HG03520 (cell line): ENCODE measurements around the gene GRIN2B.

Experiments used
- ATAC-seq: cut with Tn5 transposase; IDR thresholded peaks from one replicate; pipeline ENCODE4 v1.9.1; 2021; ENCODE audit warnings: mild to moderate bottlenecking, moderate library complexity; ENCODE audit not compliant: unreplicated experiment

Gene GRIN2B

DNA sequence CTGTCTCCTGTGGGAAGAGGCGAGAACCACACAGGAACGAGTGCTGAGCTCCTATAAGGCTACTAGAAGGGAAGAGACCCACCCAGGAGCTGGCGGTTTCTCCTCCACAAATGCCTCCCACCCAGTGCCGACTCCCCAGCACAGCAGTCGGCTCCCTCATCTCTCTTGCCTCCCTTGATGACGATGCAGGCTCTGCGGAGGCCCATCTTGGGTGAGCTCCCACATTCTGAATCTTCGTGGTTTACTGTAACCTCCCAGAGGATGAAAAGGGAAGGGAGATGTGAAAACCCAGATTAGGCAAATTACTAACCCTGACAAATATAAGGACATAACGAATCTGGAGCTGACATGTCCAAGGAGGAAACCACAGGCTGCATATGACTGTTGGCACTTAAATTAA is 23.8 kb downstream of the GRIN2B start:
- no peak for ATAC-seq

DNA sequence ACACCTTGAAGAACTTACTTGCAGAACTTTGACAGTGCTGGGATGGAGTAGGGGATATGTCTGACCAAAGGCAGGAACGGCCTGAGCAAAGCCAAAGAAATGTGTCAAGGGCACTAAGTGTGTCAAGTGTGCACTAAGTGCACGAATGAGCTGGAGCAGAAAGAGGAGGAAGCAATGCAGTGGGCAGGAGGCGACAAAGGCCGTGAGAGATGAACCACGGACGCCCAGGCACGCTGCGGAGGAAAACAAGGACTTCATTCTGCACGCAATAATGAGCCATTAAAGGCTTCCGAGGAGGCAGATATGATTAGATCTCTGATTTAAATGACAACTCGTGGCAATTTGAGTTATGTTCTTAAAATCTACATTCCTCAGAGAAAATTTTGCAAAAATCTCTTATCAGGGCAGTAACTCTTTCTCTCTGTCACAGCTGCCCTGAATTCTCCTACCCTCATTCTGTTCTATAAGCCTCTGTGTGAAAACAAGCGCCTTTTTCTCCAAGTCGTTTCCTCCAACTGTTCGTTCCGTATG is 25.3 kb downstream of the GRIN2B start:
- no peak for ATAC-seq

GRCh38 chr12:13952096-13952495 is 29.3 kb downstream of the GRIN2B start:
- no peak for ATAC-seq

GRCh38 chr12:13950502-13950901 is 30.9 kb downstream of the GRIN2B start:
- ATAC-seq: no peak

GRCh38 chr12:13948621-13949020 is 32.8 kb downstream of the GRIN2B start:
- ATAC-seq: no peak

DNA sequence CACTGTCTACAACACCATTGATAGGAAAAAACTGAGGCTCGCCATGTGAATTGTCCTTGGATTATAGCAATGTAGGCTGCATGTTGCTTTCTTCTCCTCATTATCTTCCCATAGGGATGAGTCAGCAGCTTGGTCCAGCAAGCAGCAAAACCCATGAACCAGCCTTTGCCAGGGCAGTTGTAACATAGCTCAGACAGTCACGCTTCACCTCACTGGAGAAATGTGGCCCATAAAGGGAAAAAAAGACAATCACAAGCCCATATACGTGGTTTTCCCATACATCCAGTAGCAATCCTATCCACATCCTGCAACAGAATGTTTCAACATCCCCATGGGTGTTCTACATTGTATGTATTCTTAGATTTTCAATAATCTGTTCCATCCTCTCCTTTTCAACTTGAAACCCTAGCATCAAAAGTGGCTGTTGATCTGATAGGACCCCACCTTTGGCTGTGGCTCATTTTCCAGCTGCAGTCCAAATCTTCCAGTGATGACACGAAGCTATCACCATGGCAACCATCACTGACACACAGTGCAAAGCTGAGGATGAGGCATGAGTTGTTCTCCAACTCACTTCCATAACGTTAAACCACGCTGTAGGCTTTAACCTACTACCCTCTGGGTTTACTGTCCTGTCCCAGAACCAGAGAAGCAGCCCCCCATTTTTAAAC is 34.0 kb downstream of the GRIN2B start:
- ATAC-seq: no peak

- ATAC-seq: no peak
These were observed 35.8 kb downstream of the GRIN2B start for GRCh38 chr12:13945641-13946040.

DNA sequence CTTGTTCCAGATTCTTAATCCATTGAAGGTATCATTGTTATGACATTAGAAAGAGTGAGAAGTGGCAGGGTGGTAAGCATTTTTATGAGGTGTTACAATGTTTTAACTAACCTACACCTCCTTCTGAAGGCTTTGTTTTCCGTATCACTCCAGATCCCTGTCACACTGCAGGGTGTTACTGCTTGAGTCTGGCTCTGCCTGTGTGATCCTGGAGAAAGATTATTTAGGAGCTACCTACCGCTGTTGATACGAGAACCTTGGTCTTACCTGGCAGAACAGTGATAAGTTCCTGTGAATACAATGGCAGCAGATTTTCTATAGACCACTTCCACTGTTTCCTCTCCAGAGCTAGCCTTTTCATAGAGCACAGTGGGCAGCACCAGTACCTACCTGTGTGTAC is 36.2 kb downstream of the GRIN2B start:
- ATAC-seq: no peak

GRCh38 chr12:13942826-13943225 is 38.6 kb downstream of the GRIN2B start:
- ATAC-seq: no peak

DNA sequence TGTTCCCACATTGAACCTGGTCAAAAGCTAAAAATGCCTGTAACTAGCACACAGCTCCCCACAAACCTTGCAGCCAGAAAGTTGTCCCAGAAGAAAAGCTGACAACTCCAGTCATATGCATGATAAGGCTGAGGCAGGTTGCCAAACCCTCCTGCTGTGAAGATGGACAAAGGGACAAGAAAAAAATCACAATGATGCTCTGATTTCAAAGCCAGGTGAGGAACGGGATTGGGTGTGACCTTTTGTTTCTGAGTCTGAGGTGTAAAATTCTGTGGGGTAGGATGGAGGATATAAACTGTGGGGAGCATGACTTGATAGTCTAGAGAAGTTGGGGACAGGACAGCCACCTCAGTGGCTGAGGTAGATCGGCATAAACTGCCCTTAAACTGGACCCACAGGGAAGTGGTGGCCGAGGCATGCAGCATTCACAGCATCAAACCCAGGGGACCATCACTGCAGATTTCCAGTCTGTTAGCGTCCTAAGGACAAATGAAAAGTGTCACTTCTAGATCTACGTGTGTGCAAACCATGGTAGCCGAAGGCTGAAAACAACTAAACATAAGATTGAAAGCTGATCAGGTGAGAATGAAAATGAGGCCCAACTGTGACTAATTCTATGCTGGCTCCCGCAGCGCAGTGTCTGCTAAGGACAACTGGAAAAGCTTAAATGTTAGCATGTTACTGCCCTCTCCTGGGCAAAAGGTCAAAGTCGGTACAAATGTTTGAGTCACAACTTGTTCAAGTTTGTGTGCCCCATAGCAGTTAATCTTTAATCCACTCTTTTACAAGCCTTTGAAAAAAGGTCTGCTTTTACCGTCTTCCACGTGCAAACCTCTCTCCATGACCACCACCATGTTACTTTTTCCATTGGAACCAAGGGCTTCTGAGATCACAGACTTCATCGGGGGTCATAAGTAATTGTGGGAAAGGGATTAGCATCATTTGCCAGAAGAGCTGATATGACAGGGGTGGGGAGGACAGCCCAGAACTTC is 39.8 kb downstream of the GRIN2B start:
- peak; percentile 79 for ATAC-seq

DNA sequence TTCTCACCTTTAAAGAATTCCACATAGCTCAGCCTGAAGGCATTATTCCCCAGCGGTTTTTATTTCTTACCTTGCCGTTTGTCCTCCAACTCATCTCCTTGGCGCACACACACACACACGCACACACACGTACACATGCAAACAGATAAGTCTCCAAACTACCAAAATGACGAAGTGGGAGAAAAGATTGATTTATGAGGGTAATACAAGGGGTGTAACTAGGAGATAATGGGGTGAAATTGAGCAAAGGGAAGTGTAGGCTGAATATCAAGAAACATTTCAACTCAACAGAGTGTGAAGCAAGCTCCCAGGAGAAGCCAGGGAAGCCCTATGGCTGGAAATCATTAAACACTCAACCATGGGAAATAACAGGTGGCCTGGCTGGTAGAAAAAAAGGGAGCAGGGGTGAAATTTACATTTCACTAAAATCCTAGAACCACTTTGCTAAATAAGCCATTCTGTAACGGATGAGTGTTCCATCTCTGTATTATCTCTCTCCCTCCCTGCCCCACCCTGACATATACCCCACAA is 41.0 kb downstream of the GRIN2B start:
- ATAC-seq: no peak

DNA sequence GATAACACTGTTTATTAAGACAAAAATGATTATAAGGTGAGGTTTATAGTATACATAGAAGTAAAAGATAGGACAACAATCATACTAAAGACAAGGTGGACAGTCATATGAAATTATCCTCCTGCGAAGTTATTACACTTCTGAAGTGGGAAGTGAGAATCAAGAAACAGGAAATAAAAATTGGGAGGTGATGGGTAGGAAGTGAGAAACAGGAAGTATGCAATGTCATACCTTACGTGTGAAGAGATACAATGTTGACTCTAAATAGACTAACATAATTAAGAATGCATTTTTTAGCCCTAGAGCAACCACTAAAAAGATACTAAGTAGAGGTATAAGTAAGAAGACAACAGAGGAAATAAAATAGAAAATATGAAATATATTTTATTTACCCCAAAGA is 43.7 kb downstream of the GRIN2B start:
- no peak for ATAC-seq

- no peak for ATAC-seq
These were observed 46.2 kb downstream of the GRIN2B start for GRCh38 chr12:13935169-13935568.
